SK-N-SH (cell line): ENCODE data around the gene MUC5AC. TPM values are rescaled to one million over a fixed set of nuclear protein-coding genes. Genes with fewer than 3 reads are reported as not detected.

ENCODE experiments used
- CTCF ChIA-PET: fragments of 300-600, 350-600 bp; formaldehyde crosslinking; extraction: SDS; loops from one replicate; lab custom pipeline; 2021; lab: Yijun Ruan, JAX
- POLR2A ChIA-PET: fragments of 350-600 bp; sonication (Branson Sonifier 250); formaldehyde crosslinking; extraction: SDS; loops from one replicate; lab custom pipeline; 2020; ENCODE audit warnings: antibody characterized with exemption, inconsistent platforms; lab: Yijun Ruan, JAX
- DNase-seq: peaks from one replicate; pipeline ENCODE4 v3.0.0; 2012
- H2AFZ ChIP-seq: fragments of 200-600 bp; sonication (generic); 2 replicates; pipeline ENCODE4 v1.8.1; 2016; ENCODE audit warnings: antibody characterized with exemption, mild to moderate bottlenecking, low read depth
- H3F3A ChIP-seq: fragments of 200-600 bp; sonication (generic); replicated peaks from 2 replicates; pipeline ENCODE3; 2016; ENCODE audit warnings: antibody characterized with exemption, mild to moderate bottlenecking; ENCODE audit not compliant: insufficient read depth
- H3K27ac ChIP-seq, 2 experiments: fragments of 200-500 bp in 1 of 2; fragments of 200-600 bp in 1 of 2; sonication (Bioruptor generic) in 1 of 2; sonication (generic), shearing (Covaris generic) in 1 of 2; 2 replicates each; pipeline versions ENCODE4 v1.5.1 to v1.6.1; 2014 to 2016; ENCODE audit warnings: low read depth in 2 of 2, inconsistent platforms in 1 of 2, low read length in 1 of 2, mild to moderate bottlenecking in 1 of 2, mixed read lengths in 1 of 2
- H3K27me3 ChIP-seq: fragments of 200-600 bp; sonication (generic), shearing (Covaris generic); 2 replicates; pipeline ENCODE4 v1.6.1; 2016; ENCODE audit warnings: mixed run types; ENCODE audit not compliant: insufficient read depth
- H3K36me3 ChIP-seq, 2 experiments: fragments of 200-500 bp in 1 of 2; fragments of 200-600 bp in 1 of 2; sonication (Bioruptor generic) in 1 of 2; sonication (generic) in 1 of 2; replicated peaks in 1 of 2; 2 replicates each; pipeline versions ENCODE3 to v1.5.1; 2014 to 2016; ENCODE audit warnings: low read length in 1 of 2, mild to moderate bottlenecking in 1 of 2; ENCODE audit not compliant: insufficient read depth in 2 of 2, control insufficient read depth in 1 of 2
- H3K4me1 ChIP-seq, 2 experiments: fragments of 200-500 bp in 1 of 2; fragments of 200-600 bp in 1 of 2; sonication (Bioruptor generic) in 1 of 2; sonication (generic), shearing (Covaris generic) in 1 of 2; 2 replicates each; pipeline versions ENCODE4 v1.5.1 to v1.6.1; 2014 to 2016; ENCODE audit warnings: low read depth in 1 of 2, low read length in 1 of 2, mixed run types in 1 of 2; ENCODE audit not compliant: insufficient read depth in 2 of 2, control insufficient read depth in 1 of 2
- H3K4me2 ChIP-seq: fragments of 200-600 bp; sonication (generic), shearing (Covaris generic); 2 replicates; pipeline ENCODE4 v1.6.1; 2017; ENCODE audit warnings: mixed run types
- H3K4me3 ChIP-seq, 2 experiments: fragments of 200-500 bp in 1 of 2; fragments of 200-600 bp in 1 of 2; sonication (Bioruptor generic) in 1 of 2; sonication (generic), shearing (Covaris generic) in 1 of 2; 2 replicates each; pipeline versions ENCODE4 v1.5.1 to v1.8.1; 2014 to 2016; ENCODE audit warnings: low read depth in 2 of 2, inconsistent platforms in 1 of 2, low read length in 1 of 2, mild to moderate bottlenecking in 1 of 2, mixed read lengths in 1 of 2, moderate library complexity in 1 of 2
- H3K79me2 ChIP-seq: fragments of 200-600 bp; sonication (generic); 2 replicates; pipeline ENCODE4 v1.8.1; 2017; ENCODE audit warnings: mild to moderate bottlenecking; ENCODE audit not compliant: insufficient read depth
- H3K9ac ChIP-seq: fragments of 200-600 bp; sonication (generic); 2 replicates; pipeline ENCODE4 v1.6.1; 2017; ENCODE audit warnings: mixed run types
- H3K9me2 ChIP-seq: fragments of 200-600 bp; sonication (generic); 2 replicates; pipeline ENCODE4 v1.6.1; 2017; ENCODE audit warnings: mixed run types
- H3K9me3 ChIP-seq: fragments of 200-600 bp; sonication (generic); 2 replicates; pipeline ENCODE4 v1.6.1; 2017; ENCODE audit warnings: mixed run types, mild to moderate bottlenecking, moderate library complexity
- H4K20me1 ChIP-seq: fragments of 200-600 bp; sonication (generic); 2 replicates; pipeline ENCODE4 v1.6.1; 2017; ENCODE audit warnings: mild to moderate bottlenecking, mixed run types; ENCODE audit not compliant: insufficient read depth
- CTCF ChIP-seq: fragments of 200-600 bp; sonication (generic); IDR thresholded peaks from 2 replicates; pipeline ENCODE4 v1.6.1; 2017; ENCODE audit warnings: antibody characterized with exemption, mild to moderate bottlenecking, moderate library complexity
- FOXJ3 ChIP-seq: sonication (generic); formaldehyde crosslinking; IDR thresholded peaks from 2 replicates; pipeline ENCODE4 v1.5.1; 2020; ENCODE audit warnings: mild to moderate bottlenecking, missing genetic modification reagents
- GATA2 ChIP-seq: sonication (generic); formaldehyde crosslinking; IDR thresholded peaks from 2 replicates; pipeline ENCODE4 v1.5.0; 2020; ENCODE audit warnings: mild to moderate bottlenecking, missing genetic modification reagents
- IRF3 ChIP-seq: fragments of 150-350 bp; IDR thresholded peaks from 2 replicates; pipeline ENCODE4 v1.6.1; 2016; ENCODE audit warnings: mild to moderate bottlenecking, low read depth, low read length
- JUND ChIP-seq: IDR thresholded peaks from 2 replicates; pipeline ENCODE4 v1.4.0; 2012
- MXI1 ChIP-seq: IDR thresholded peaks from 2 replicates; pipeline ENCODE4 v1.6.1; 2012; ENCODE audit warnings: mild to moderate bottlenecking, low read depth, low read length, improper control_type of control experiment
- NRF1 ChIP-seq: IDR thresholded peaks from 2 replicates; pipeline ENCODE4 v1.6.1; 2012; ENCODE audit warnings: low read depth, mild to moderate bottlenecking, low read length
- PBX3 ChIP-seq: IDR thresholded peaks from 2 replicates; pipeline ENCODE4; 2012
- POLR2AphosphoS5 ChIP-seq: IDR thresholded peaks from 2 replicates; pipeline ENCODE4 v1.6.1; 2012; ENCODE audit warnings: low read depth, low read length
- RAD21 ChIP-seq: IDR thresholded peaks from 2 replicates; pipeline ENCODE4 v1.6.1; 2012; ENCODE audit warnings: mild to moderate bottlenecking, low read length
- RFX5 ChIP-seq: IDR thresholded peaks from 2 replicates; pipeline ENCODE4 v1.6.1; 2012; ENCODE audit warnings: mild to moderate bottlenecking, improper control_type of control experiment, low read length
- SIN3A ChIP-seq: IDR thresholded peaks from 2 replicates; pipeline ENCODE4 v1.6.1; 2012; ENCODE audit warnings: low read depth, mild to moderate bottlenecking, low read length, moderate library complexity, borderline replicate concordance
- SMC3 ChIP-seq: IDR thresholded peaks from 2 replicates; pipeline ENCODE4 v1.6.1; 2012; ENCODE audit warnings: low read depth, low read length, improper control_type of control experiment
- TCF12 ChIP-seq: IDR thresholded peaks from 2 replicates; pipeline ENCODE4 v1.4.0; 2012
- TEAD4 ChIP-seq: IDR thresholded peaks from 2 replicates; pipeline ENCODE4 v1.4.0; 2012; ENCODE audit warnings: mild to moderate bottlenecking, borderline replicate concordance; ENCODE audit not compliant: insufficient read depth
- ZBTB33 ChIP-seq: IDR thresholded peaks from 2 replicates; pipeline ENCODE4 v1.4.0; 2012; ENCODE audit warnings: low read depth, borderline replicate concordance
- WGBS: methylation state at CpG from one replicate; pipeline ENCODE4 v1.1.6; 2017; ENCODE audit warnings: low lambda C conversion rate; 5-methylcytosine and 5-hydroxymethylcytosine counted together
- polyA plus RNA-seq, 3 experiments: library from polyadenylated mRNA; depleted of rRNA; stranded (reverse); fragments of >200 nt; gene quantifications; 2 replicates each; pipeline ENCODE4 v1.2.3, GENCODE V29; 2012

Gene MUC5AC
- polyA plus RNA-seq, 1 of the 3 experiments (the other 2 are of a cell fraction) = not detected

- Histone ChIP-seq H3K27me3 (no peaks in the 10 kb centered on the region), H3K79me2 (no peaks in the 10 kb centered on the region), H3K4me2 (no peak overlapping the region), H2AFZ (no peak overlapping the region), H3K9me2 (no peaks in the 10 kb centered on the region), H3F3A (no peaks in the 10 kb centered on the region), H4K20me1 (no peaks in the 10 kb centered on the region), H3K4me3 (no peak overlapping the region), H3K4me1 (no peaks in the 10 kb centered on the region), H3K9ac (no peak overlapping the region), H3K9me3 (no peaks in the 10 kb centered on the region), H3K27ac (no peak overlapping the region), H3K36me3 (no peaks in the 10 kb centered on the region)
- ChIA-PET CTCF (no interaction called here), POLR2A (no interaction called here)
- 76% methylated on average over 17 of the region's 17 CpGs for WGBS
- TF ChIP-seq SIN3A (no peak), GATA2 (CRISPR knock-in tag) (no peak), PBX3 (no peak), JUND (no peak), RAD21 (no peak), FOXJ3 (CRISPR knock-in tag) (no peak), TCF12 (no peak), TEAD4 (no peak), IRF3 (no peak), ZBTB33 (no peak), NRF1 (no peak), SMC3 (no peak), POLR2AphosphoS5 (no peak), MXI1 (no peak), RFX5 (no peak), CTCF (no peak)
- no peak for DNase-seq
These were observed 59.4 kb downstream of the MUC5AC start for GRCh38 chr11:1217151-1217550.
